HCT116 (cell line): ENCODE data around the gene TARBP1.

Experiments
- CTCF ChIP-seq, 3 experiments: fragments of 200-600 bp in 1 of 3; sonication (generic) in 1 of 3; IDR thresholded peaks in 2 of 3; conservative IDR thresholded peaks in 1 of 3; 2 replicates each; pipeline ENCODE4 v1.5.1; 2012 to 2017; ENCODE audit warnings: low read depth in 2 of 3, low read length in 2 of 3, antibody characterized with exemption in 1 of 3, borderline replicate concordance in 1 of 3, control low read depth in 1 of 3, mild to moderate bottlenecking in 1 of 3, mixed read lengths in 1 of 3, mixed run types in 1 of 3, moderate library complexity in 1 of 3; ENCODE audit not compliant: insufficient read depth in 1 of 3
- EZH2 ChIP-seq: fragments of 200-600 bp; sonication (generic); IDR thresholded peaks from 2 replicates; pipeline ENCODE4 v1.6.1; 2017; ENCODE audit warnings: antibody characterized with exemption, mixed run types
- POLR2A ChIP-seq: IDR thresholded peaks from 2 replicates; pipeline ENCODE4 v1.7.0; 2011; ENCODE audit warnings: borderline replicate concordance; ENCODE audit not compliant: insufficient read depth, insufficient read length; ENCODE audit errors: extremely low read depth

GRCh38 chr1:234505769-234506102, 26.8 kb upstream of the TARBP1 start:
- TF ChIP-seq CTCF (IDR thresholded peaks at IDR 0.05 in 2 of 3, conservative IDR thresholded peaks at IDR 0.05 in 1 of 3; ENCODE audit: borderline replicate concordance in 1 of 3, insufficient read depth in 1 of 3, low read depth in 2 of 3, low read length in 2 of 3) (no peak), EZH2 (no peak), POLR2A (no peak)
